HEK293 (cell line): Measurements from ENCODE around the gene DSG3.

Experiments used
- TSHZ1 ChIP-seq: fragments of 450-650 bp; formaldehyde crosslinking; IDR thresholded peaks from 2 replicates; pipeline ENCODE4 v1.5.1; 2016; ENCODE audit warnings: missing biosample characterization, missing genetic modification characterization, borderline replicate concordance
- ZBTB17 ChIP-seq: fragments of 450-650 bp; formaldehyde crosslinking; IDR thresholded peaks from 2 replicates; pipeline ENCODE4 v1.5.1; 2016; ENCODE audit warnings: missing biosample characterization, missing genetic modification characterization
- ZNF292 ChIP-seq: fragments of 450-650 bp; formaldehyde crosslinking; IDR thresholded peaks from 2 replicates; pipeline ENCODE4 v1.5.1; 2016; ENCODE audit warnings: low read depth, missing biosample characterization, missing genetic modification characterization, borderline replicate concordance
- ZNF416 ChIP-seq: fragments of 450-650 bp; formaldehyde crosslinking; IDR thresholded peaks from 2 replicates; pipeline ENCODE4 v1.5.1; 2016; ENCODE audit warnings: missing biosample characterization, missing genetic modification characterization

GRCh38 chr18:31508781-31509180, 61.2 kb downstream of the DSG3 start:
- TF ChIP-seq ZBTB17 (no peak), ZNF416 (no peak), ZNF292 (tag by site-specific recombination) (no peak), TSHZ1 (tag by site-specific recombination) (no peak)
